Hypothalamus (tissue), 51 donors: ENCODE measurements around the gene TEX22.

Experiments used
- DNase-seq, 51 donors: peaks; one replicate each; lab custom pipeline; 2025; lab: John Stamatoyannopoulos, UW

Gene TEX22

DNA sequence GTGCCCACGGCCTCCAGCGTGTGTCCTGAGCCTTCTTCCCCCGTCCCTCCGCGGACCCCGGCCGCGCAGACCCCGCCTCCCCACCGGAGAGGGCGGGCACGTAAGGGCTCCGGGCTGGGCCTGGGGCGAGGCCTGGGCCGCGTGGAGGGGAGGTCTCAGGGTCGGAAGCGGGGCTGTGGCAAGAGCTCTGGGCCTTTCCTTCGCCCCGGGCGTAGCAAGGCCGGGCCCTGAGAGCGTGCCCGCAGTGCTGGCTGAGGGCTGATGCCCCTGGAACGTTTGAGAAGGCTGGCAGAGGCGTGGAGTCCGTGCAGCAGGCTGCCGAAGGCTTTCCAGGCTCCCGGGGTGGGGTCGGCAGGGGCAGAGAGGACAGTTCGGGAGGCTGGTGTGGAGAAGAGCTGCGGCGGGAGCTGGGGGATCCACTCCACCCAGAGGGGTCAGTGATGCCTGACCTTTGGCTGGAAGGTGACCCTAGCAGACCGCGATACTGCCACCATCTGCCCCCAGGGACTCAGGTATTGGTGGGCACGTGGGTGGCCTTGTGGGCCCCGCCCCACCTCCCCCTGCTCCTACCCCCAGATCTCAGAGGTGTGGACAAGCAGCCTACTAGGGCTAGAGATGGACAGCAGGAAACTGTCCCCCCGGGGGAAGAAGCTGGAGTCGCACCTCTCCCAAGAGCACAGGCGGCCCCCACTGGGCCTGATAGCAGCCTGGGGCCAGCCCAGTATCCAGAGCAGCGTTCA is 558 bp downstream of the TEX22 start:
- DNase-seq = peak in 1 of 51 donors; percentile 67

DNA sequence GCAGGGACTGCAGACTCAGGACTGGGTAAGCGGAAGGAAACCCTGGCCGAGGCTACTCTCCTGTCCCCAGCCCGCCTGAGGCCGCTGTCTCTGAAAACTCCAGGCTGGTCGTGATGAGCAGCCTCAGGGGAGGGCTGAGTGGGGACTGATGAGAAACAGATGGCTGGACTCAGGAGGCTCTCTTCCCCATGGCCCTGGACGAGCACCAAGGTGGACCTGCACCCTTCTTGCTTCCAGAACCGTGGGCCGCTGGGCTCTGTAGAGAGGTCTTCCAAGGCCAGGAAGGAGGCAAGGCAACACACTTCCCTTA is 1.1 kb downstream of the TEX22 start:
- no peak for DNase-seq

DNA sequence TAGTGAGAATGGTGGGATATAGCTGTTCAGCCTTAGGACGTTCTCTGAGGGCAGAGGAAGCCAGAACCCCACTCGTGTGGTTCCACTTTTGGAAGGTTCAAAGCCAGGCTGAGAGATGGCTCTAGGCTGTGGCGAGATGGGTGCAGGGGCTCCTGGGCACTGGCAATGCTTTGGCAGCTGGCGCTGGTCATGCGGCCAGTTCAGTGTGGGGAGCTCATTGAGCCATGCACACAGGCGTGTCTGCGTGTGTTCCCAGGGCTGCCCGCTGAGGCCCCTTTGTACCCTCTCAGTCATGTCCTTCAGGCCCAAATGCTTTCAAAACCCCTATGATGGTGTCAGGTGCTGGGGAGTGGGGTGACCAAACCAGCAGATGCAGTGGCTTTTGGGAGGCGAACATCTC is 1.7 kb downstream of the TEX22 start:
- no peak for DNase-seq

DNA sequence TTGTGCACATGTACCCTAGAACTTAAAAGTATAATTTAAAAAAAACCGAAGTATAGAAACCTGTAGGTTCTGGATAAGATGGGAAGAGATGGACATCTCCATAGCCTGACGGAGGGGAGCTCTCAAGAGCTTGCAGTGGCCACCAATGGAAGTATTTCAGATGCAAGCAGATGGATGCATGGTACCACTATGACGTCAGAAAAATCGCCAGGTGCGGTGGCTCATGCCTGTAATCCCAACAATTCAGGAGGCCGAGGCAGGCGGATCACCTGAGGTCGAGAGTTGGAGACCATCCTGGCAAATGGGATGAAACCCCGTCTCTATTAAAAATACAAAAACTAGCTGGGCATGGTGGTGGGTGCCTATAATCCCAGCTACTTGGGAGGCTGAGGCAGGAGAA is 3.4 kb downstream of the TEX22 start:
- DNase-seq = no peak

DNA sequence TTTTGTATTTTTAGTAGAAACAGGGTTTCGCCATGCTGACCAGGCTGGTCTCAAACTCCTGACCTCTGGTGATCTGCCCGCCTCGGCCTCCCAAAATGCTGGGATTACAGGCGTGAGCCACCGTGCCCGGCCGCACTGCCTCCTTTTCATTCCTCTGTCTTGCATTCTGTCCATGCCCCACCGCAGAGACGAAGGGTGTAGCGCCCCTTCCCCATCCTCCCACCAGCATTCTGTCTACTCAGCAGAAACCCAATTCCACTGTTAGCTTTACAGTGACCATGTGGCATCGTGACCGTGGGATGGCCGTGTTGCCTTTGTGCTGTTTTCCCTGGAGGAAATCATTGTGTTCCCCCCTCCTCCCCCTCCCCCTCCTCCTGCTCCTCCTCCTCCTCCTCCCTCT is 10.3 kb downstream of the TEX22 start:
- DNase-seq = no peak

DNA sequence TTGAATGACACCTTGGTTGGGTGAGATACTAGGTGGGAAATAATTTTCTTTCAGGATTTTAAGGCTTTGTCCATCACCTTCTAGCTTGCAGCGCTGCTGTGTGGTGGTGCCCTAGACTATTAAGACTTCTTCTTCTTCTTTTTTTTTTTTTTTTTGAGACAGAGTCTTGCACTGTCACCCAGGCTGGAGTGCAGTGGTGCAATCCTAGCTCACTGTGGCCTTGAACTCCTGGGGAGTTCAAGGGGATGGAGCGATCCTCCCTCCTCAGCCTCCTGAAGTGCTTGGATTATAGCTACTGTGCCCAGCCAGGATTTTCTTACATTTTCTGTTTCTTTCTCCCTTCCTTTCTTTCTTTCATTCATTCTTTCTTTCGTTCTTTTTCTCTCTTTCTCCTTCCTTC is 11.0 kb downstream of the TEX22 start:
- DNase-seq = no peak

DNA sequence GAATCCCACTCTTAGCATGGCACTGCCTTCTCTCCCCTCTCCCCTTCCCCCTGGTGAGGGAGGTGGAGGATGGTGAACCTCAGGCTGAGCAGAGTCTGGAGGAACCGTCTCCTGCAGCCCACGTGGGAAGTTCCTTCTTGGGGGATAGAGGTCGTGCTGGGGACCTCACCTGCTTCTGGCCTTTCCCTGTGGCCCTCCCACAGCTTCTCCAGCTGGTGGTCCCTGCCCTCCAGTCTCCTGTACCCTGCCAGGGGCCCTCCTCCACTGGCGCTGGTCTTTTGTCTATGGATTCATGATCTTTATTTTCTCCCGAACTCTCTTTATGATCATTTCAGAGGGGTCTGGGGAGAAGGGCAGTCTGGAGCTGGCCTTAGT is 12.3 kb downstream of the TEX22 start:
- DNase-seq = no peak

DNA sequence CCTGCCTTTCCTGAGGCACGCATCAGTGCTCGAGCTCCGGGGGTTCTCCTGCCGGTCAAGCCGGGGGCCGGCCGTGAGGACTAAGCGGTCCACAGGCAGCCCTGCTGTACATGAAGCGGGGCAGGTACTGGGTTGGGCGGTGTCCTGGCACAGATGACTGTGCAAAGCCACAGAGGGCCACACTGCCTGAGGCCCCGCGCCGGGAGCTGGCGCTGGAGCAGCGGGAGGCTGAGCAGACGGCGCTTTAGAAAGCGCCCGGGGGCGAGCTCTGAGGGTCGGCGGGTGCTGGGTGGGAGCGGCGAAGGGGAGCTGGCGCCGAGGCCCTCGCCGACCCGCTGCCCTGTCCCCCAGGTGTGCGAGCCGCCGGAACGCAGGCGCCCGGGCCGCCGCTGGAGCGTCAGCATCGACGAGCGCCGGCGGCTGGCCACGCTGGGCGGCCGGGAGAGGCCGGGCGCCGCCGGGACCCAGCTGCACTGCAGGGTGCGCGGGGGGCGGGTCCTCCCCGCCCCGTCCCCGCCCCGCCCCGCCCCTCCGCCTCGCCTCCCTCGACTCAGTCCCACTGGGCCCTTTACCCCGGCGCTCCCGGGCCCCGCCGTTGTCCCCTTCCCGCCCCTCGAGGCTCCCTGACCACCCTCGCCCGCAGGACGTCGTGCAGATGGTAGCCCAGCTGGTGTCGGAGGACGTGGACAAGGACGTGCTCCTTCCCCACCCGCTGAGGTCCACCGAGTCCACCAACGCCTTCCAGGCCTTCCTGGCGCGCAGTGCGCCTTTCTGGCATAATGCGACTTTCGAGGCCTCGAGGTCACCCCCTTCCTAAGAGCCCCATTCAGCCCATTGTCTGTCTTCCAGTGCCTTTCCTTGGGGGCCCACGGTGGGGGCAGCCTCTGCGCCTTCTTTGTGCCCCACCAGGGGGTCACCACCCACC is 12.9 kb downstream of the TEX22 start:
- DNase-seq = peak in 3 of 51 donors; percentile 32 to 34 (median 34)

DNA sequence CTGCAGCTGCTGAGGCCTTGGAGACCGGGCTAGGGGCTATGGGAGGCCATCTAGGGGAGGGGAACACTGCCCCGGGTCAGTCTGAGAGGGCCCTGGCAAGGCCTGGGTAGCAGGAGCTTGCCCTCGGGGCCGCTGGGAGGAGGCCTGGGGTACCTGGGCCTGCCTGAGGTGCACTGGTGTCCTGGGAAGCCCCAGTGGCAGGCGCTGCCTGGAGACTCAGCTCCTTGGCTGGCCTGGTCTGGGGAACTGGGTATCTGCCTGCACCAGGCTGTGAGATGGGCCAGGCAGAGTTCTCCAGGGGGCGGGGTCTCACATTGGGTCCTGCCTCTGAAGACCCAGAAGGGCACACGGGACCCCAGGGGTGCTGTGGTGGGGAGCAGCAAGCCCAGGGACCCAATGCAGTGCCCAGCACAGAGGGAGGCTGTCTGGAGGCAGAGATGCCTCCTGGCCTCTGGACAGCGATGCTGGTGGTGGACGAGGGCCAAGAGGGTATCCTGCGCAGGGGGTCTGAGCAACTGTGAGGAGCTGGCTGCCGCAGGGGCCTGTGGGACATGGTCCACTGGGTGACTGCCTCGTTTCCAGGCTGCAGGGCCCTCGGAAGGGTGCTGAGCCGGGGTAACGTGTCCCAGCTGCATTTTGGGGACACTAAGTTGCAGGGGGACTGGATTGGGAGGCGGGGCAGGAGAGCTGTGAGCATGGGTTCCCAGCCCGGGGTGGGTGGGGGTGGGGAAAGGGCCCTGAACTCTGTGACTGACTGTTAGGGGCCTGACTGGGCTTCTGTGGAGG is 13.8 kb downstream of the TEX22 start:
- DNase-seq = no peak

DNA sequence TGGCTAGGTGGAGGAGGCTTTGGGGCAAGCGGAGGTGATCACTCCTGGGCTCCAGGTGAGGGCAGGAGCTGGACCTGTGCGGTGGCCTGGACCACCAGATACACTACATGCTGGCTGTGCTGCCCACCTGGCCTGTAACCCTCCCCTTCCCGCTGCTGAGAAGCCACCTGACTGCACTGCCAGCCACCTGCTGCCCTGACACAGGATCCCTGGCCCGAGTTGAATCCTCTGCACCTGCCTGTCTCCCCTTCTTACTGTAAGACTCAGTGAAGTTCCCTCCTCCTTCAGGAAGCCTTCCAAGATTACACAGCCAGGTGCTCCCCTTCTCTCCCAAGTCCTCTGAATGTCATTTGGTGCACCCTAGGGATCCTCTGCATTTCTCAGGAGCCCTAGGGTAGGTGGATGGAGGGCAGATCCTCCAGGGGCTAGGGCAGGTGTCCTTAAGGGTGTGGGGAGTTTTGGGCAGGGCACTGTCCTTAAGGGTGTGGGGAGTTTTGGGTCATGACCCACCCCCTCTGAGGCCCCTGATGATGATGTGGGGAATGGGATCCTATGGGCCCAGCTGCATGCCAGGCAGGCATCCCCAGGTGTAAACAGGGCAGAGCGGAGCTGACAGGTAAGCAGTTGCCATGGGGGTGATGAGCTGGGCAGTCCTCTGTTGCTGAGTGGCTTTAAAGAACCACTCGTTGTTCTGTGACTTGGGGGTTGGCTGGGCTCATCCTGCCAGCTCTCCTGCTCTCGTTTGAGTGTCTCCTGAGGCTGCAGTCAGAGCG is 14.6 kb downstream of the TEX22 start:
- DNase-seq = no peak

DNA sequence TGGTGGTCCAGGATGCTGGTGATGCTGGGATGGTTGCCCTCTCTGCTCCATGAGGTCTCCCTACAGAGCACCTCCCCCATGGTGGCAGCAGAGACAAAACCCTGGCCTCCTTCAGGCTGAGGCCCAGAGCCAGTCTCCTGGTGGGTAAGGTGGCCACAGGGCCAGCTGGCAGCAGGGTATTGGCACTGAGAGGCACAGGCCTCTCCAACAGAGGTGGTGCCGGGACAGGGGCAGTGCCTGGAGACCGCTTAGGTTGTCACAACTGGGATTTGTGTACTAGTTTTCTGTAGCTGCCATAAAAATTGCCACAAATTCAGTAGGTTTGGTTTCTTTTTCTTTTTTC is 15.2 kb downstream of the TEX22 start:
- peak in 22 of 51 donors; percentile 18 to 77 (median 52) for DNase-seq

DNA sequence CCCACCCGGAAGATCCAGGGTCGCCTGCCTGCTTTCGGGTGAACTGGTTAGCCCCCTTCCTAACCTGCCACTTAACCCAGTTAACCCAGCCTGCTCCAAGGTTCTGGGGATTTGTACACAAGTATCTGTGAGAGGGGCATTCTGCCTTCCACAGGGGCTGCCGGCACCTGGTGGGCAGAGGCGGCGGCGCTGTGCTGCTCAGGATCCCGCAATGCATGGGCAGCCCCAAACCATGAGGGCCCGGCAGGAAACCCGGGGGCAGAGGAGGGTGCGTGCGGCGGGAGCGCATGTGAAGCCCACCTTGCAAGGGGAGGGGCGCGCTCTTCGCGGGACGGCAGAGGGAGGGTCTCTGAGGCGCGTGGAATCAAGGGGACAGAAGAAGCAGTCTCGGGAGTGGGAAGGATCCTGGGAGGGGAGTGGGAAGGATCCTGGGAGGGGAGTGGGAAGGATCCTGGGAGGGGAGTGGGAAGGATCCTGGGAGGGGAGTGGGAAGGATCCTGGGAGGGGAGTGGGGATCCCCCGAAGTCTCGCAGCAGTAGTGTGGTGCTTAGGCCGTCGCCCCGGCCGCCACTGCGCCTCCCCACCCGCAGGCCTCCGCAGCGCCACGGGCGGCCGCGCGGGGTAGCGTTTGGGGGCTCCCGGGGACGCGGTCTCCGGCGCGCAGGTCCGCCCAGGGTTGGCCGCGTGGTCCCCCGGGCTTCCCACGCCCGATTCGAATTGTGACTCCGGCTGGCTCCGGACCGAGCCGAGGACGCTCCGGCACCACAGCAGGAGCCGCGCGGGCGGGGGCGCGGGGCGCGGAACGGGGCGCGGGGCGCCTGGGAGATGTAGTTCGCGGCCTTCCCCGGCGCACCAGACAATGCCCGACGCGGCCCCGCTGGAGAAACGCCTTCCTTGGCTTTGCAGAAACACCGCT is 16.4 kb downstream of the TEX22 start:
- DNase-seq = peak in 45 of 51 donors; percentile 20 to 86 (median 69)

DNA sequence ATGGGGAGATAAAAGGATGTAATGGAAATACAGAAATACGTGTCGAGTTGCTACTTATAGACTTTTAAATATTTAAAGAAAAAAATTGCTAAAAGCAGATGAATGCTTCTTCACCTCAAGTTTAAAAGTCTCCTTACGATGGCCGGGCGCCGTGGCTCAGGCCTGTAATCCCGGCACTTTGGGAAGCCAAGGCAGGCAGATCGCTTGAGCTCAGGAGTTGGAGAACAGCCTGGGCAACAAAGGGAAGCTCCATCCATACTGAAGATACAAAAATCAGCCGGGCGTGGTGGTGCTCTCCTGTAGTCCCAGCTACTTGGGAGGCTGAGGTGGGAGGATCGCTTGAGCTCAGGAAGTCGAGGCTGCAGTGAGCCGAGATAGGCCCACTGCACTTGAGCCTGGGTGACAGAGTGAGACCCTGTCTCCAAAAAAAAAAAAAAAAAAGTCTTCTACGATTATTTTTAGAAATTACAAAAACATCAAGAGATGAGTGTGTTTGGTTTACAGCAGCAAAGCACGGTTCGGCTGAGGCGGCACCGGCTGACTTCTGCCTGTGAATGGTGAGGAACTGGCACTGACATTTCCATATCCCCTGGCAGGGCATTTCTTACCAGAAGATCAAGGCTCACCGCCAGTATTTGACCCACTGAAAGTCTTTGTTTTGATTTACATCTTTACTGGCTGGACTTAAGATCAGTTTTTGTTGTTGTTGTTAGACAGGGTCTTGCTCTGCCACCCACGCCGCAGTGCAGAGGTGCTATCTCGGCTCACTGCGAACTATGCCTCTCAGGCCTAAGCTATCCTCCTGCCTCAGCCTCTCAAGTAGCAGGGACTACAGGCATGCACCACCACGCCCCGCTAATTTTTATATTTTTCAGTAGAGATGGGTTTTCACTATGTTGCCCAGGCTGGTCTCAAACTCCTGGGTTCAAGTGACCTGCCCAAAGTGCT is 17.4 kb downstream of the TEX22 start:
- no peak for DNase-seq

DNA sequence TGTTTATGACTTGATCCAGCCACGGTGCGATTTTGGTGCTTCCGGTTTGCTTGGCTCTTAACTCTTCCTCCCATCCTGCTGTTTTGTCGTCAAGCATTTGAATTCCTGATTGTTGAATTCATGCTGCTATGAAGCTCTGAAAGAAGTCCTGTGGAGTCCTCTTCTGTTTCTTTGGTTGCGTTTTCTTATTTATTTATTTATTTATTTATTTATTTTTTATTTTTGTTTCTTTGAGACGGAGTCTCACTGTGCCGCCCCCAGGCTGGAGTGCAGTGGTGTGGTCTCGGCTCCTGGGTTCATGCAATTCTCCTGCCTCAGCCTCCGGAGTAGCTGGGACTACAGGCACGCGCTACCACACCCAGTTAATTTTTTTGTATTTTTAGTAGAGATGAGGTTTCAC is 18.3 kb downstream of the TEX22 start:
- DNase-seq = no peak

DNA sequence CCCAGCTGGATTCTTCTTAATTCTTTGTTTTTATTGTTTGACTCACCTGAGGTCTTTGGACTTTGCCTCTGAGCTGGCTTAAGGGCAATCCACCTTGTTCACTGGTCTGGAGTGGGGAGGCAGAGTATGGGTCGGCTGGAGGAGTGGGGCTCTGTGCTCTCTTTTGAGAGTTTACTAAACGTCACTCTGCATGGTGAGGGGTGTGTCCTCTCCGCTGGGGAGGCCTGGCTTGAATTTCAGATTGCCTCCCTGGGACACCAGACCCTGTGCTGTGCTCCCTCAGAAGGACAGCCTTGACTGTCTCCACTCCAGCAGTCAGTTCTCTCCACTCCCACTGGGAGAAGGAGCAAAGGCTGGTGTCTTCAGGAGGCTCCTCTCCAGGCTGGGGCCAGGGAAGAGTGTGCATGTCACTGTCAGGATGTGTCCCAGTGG is 19.4 kb downstream of the TEX22 start:
- DNase-seq = no peak

DNA sequence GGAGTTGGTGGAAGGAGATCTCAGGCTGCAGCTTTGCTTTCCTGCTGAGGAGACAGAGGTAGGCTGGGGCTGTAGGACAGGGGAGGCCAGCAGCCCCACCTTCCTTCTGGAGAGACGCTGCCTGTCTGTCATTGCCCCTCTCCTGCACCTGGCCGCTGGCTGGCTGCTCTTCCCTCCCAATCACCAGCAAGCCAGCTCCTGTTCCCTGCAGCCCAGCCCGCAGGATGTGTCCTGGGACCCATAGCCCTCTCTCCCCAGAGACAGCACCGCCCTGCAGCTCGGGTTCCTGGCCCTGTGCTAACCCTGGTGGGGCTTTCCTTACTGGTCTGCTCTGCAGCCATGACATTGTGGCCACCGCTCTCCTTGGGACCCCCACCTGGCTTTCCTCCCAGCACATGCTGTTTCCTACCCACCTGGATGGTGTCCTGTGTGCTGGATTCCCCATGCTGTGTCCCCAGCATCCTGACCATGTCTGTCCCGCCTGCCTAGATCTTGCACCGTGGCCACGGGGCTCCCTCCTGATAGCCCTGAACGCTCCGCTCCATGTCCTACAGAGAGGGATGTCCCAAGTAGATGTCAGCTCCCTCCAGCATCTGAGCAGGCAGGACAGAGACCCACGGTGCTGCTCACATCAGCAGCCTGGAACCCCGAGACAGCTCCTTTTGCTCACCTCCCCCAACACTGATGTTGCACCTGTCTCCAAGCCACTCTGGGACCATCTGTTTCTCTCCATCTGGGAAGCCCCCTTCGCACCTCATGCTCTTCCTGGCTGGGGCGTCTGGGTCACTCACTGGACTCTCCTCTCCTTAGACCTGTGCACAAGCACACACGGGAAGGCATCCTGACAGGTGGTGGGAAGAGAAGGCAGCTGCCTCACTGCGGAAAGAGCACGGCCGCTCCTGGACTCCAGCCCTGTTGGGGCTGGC is 20.2 kb downstream of the TEX22 start:
- no peak for DNase-seq
